ENCODE measurements around the gene VAV2.

Gene VAV2

GRCh38 chr9:133880851-133881661 lies 111.1 kb downstream of the VAV2 start:
- Mint-ChIP-seq H3K36me3 (ENCODE audit: low read depth) (no peaks in the 10 kb centered on the region), H3K9me3 (no peaks in the 10 kb centered on the region), H3K27ac (no peak overlapping the region), H3K4me1 (ENCODE audit: low read depth) (no peaks in the 10 kb centered on the region), H3K27me3 (no peaks in the 10 kb centered on the region), H3K4me3 (no peak overlapping the region)
- DNase-seq: no peak

- H3K4me1 Mint-ChIP-seq (ENCODE audit: low read depth): no peaks in the 10 kb centered on the region
- H3K36me3 Mint-ChIP-seq (ENCODE audit: low read depth): no peaks in the 10 kb centered on the region
- DNase-seq: no peak
- H3K9me3 Mint-ChIP-seq: no peaks in the 10 kb centered on the region
- no peak overlapping the region for H3K4me3 Mint-ChIP-seq
- no peak overlapping the region for H3K27ac Mint-ChIP-seq
- H3K27me3 Mint-ChIP-seq: no peaks in the 10 kb centered on the region
Measured at GRCh38 chr9:133880136-133880535, 112.0 kb downstream of the VAV2 start.

- H3K9me3 Mint-ChIP-seq: no peaks in the 10 kb centered on the region
- H3K27me3 Mint-ChIP-seq: no peaks in the 10 kb centered on the region
- H3K27ac Mint-ChIP-seq: no peak overlapping the region
- no peak for DNase-seq
- no peaks in the 10 kb centered on the region for H3K36me3 Mint-ChIP-seq (ENCODE audit: low read depth)
- H3K4me1 Mint-ChIP-seq (ENCODE audit: low read depth): no peaks in the 10 kb centered on the region
- H3K4me3 Mint-ChIP-seq: no peak overlapping the region
Measured at GRCh38 chr9:133879615-133880014, 112.5 kb downstream of the VAV2 start.

GRCh38 chr9:133878402-133878801 lies 113.7 kb downstream of the VAV2 start:
- Mint-ChIP-seq H3K27ac (no peak overlapping the region), H3K27me3 (no peaks in the 10 kb centered on the region), H3K9me3 (no peaks in the 10 kb centered on the region), H3K4me3 (no peak overlapping the region), H3K4me1 (ENCODE audit: low read depth) (no peaks in the 10 kb centered on the region), H3K36me3 (ENCODE audit: low read depth) (no peaks in the 10 kb centered on the region)
- DNase-seq: no peak

GRCh38 chr9:133877967-133878366 lies 114.2 kb downstream of the VAV2 start:
- Mint-ChIP-seq H3K27ac (no peak overlapping the region), H3K36me3 (ENCODE audit: low read depth) (no peaks in the 10 kb centered on the region), H3K4me1 (ENCODE audit: low read depth) (no peaks in the 10 kb centered on the region)

GRCh38 chr9:133877327-133877726 lies 114.8 kb downstream of the VAV2 start:
- Mint-ChIP-seq H3K4me3 (no peak overlapping the region), H3K36me3 (ENCODE audit: low read depth) (no peaks in the 10 kb centered on the region), H3K27ac (no peak overlapping the region), H3K4me1 (ENCODE audit: low read depth) (no peaks in the 10 kb centered on the region), H3K9me3 (no peaks in the 10 kb centered on the region), H3K27me3 (no peaks in the 10 kb centered on the region)
- DNase-seq: no peak

More at GRCh38 chr9:133877967-133878366, 114.2 kb downstream of the VAV2 start:
- Mint-ChIP-seq H3K4me3 (no peak overlapping the region), H3K9me3 (no peaks in the 10 kb centered on the region), H3K27me3 (no peaks in the 10 kb centered on the region)
- no peak for DNase-seq

GRCh38 chr9:133876836-133877235 lies 115.3 kb downstream of the VAV2 start:
- no peaks in the 10 kb centered on the region for H3K9me3 Mint-ChIP-seq
- no peaks in the 10 kb centered on the region for H3K36me3 Mint-ChIP-seq (ENCODE audit: low read depth)
- H3K4me1 Mint-ChIP-seq (ENCODE audit: low read depth): no peaks in the 10 kb centered on the region
- DNase-seq: no peak
- H3K27ac Mint-ChIP-seq: no peak overlapping the region
- no peak overlapping the region for H3K4me3 Mint-ChIP-seq
- no peaks in the 10 kb centered on the region for H3K27me3 Mint-ChIP-seq

- H3K27me3 Mint-ChIP-seq: no peaks in the 10 kb centered on the region
- H3K9me3 Mint-ChIP-seq: no peaks in the 10 kb centered on the region
- no peak for DNase-seq
- no peaks in the 10 kb centered on the region for H3K36me3 Mint-ChIP-seq (ENCODE audit: low read depth)
- H3K4me1 Mint-ChIP-seq (ENCODE audit: low read depth): no peaks in the 10 kb centered on the region
- H3K27ac Mint-ChIP-seq: no peak overlapping the region
- no peak overlapping the region for H3K4me3 Mint-ChIP-seq
Measured at GRCh38 chr9:133876144-133876543, 116.0 kb downstream of the VAV2 start.

GRCh38 chr9:133875131-133875530 lies 117.0 kb downstream of the VAV2 start:
- no peak overlapping the region for H3K27ac Mint-ChIP-seq
- no peak for DNase-seq
- peaks cover 3% of the 10 kb centered on the region for H3K4me1 Mint-ChIP-seq (ENCODE audit: low read depth)
- H3K9me3 Mint-ChIP-seq: no peaks in the 10 kb centered on the region
- H3K27me3 Mint-ChIP-seq: peaks cover 4% of the 10 kb centered on the region
- H3K4me3 Mint-ChIP-seq: no peak overlapping the region
- no peaks in the 10 kb centered on the region for H3K36me3 Mint-ChIP-seq (ENCODE audit: low read depth)

- Mint-ChIP-seq H3K27ac (no peak overlapping the region), H3K4me3 (no peak overlapping the region), H3K9me3 (no peaks in the 10 kb centered on the region), H3K36me3 (ENCODE audit: low read depth) (no peaks in the 10 kb centered on the region), H3K4me1 (ENCODE audit: low read depth) (peaks cover 8% of the 10 kb centered on the region), H3K27me3 (peaks cover 7% of the 10 kb centered on the region)
- no peak for DNase-seq
Measured at GRCh38 chr9:133874659-133875058, 117.5 kb downstream of the VAV2 start.

GRCh38 chr9:133874060-133874657 lies 118.0 kb downstream of the VAV2 start:
- no peak for DNase-seq
- Mint-ChIP-seq H3K27me3 (peaks cover 9% of the 10 kb centered on the region), H3K36me3 (ENCODE audit: low read depth) (no peaks in the 10 kb centered on the region), H3K4me3 (no peak overlapping the region), H3K27ac (no peak overlapping the region), H3K4me1 (ENCODE audit: low read depth) (peaks cover 10% of the 10 kb centered on the region), H3K9me3 (no peaks in the 10 kb centered on the region)

- no peak for DNase-seq
- peaks cover 9% of the 10 kb centered on the region for H3K27me3 Mint-ChIP-seq
- H3K27ac Mint-ChIP-seq: no peak overlapping the region
- no peaks in the 10 kb centered on the region for H3K9me3 Mint-ChIP-seq
- peaks cover 10% of the 10 kb centered on the region for H3K4me1 Mint-ChIP-seq (ENCODE audit: low read depth)
- H3K36me3 Mint-ChIP-seq (ENCODE audit: low read depth): no peaks in the 10 kb centered on the region
- H3K4me3 Mint-ChIP-seq: no peak overlapping the region
Measured at GRCh38 chr9:133873461-133873891, 118.6 kb downstream of the VAV2 start.

GRCh38 chr9:133873009-133873408 lies 119.1 kb downstream of the VAV2 start:
- no peak for DNase-seq
- Mint-ChIP-seq H3K36me3 (ENCODE audit: low read depth) (no peaks in the 10 kb centered on the region), H3K4me3 (no peak overlapping the region), H3K27me3 (peaks cover 9% of the 10 kb centered on the region), H3K9me3 (no peaks in the 10 kb centered on the region), H3K4me1 (ENCODE audit: low read depth) (peaks cover 10% of the 10 kb centered on the region), H3K27ac (no peak overlapping the region)

- H3K4me3 Mint-ChIP-seq: no peak overlapping the region
- no peak for DNase-seq
- H3K27ac Mint-ChIP-seq: no peak overlapping the region
- peaks cover 10% of the 10 kb centered on the region for H3K4me1 Mint-ChIP-seq (ENCODE audit: low read depth)
- no peaks in the 10 kb centered on the region for H3K36me3 Mint-ChIP-seq (ENCODE audit: low read depth)
- H3K27me3 Mint-ChIP-seq: peaks cover 9% of the 10 kb centered on the region
- no peaks in the 10 kb centered on the region for H3K9me3 Mint-ChIP-seq
Measured at GRCh38 chr9:133870598-133871595, 121.2 kb downstream of the VAV2 start.

Measured in activated T-cell treated with anti-CD3 and anti-CD28 coated beads, Interleukin-2, amount 50 U/mL, for 24 hours (primary cell).